ENCODE measurements around the gene NMNAT2. TPM values are rescaled to one million over a fixed set of nuclear protein-coding genes. Genes with fewer than 3 reads are reported as not detected.

The NMNAT2 gene
- total RNA-seq, 4 donors from 2014 or later = 1.7 to 2.8 (median 2.4) TPM

DNA sequence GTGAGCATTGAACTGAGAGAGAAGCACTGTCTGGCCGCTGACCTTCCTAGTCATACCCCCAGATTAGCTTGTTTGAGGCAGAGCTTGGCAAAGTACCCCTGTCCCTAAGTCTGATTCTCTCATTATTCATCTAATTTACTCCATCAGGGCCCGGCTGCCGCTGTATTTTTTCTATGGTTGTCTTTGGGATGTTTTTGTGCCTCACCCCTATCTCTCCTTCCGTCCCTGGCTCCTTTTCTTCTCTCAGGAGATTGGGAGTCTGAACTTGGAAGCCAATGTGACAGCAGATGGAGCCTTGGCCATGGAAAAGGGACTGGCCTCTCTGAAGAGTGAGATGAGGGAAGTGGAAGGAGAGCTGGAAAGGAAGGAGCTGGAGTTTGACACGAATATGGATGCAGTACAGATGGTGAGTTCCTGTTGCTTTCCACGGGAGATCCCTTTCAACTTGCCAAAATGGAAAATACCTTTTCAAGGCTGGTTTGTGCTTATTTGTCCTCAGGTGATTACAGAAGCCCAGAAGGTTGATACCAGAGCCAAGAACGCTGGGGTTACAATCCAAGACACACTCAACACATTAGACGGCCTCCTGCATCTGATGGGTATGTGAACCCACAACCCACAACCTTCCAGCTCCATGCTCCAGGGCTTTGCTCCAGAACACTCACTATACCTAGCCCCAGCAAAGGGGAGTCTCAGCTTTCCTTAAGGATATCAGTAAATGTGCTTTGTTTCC is 178.2 kb downstream of the NMNAT2 start:
- WGBS = 79% methylated on average over 8 of the region's 8 CpGs
- H3K27ac ChIP-seq (replicated peaks in 1 of 4) = peak overlapping the region; percentile 37 to 68 (median 57)

DNA sequence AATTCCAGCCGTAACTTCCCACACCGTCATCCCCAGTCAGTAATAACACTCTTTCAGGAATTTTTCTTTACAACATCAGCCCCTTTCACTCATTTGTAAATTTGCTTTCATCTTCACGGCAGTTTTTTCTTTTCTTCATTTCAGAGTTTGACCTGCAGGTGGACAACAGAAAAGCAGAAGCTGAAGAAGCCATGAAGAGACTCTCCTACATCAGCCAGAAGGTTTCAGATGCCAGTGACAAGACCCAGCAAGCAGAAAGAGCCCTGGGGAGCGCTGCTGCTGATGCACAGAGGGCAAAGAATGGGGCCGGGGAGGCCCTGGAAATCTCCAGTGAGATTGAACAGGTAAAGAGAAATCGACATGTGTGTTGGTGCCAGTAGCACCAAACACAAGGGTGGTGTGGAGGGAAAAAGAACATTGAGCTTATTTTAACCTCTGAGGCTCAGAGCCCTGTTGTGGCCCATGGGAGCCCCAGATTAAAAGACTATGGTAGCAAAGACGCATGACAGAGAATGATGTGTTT is 178.9 kb downstream of the NMNAT2 start:
- TF ChIP-seq EP300 (IDR thresholded peaks at IDR 0.05) (no peak), POLR2A (IDR thresholded peaks at IDR 0.05; ENCODE audit: low read depth) (no peak), POLR2AphosphoS5 (IDR thresholded peaks at IDR 0.05) (no peak)
- TF ChIP-seq, protein P1, sequence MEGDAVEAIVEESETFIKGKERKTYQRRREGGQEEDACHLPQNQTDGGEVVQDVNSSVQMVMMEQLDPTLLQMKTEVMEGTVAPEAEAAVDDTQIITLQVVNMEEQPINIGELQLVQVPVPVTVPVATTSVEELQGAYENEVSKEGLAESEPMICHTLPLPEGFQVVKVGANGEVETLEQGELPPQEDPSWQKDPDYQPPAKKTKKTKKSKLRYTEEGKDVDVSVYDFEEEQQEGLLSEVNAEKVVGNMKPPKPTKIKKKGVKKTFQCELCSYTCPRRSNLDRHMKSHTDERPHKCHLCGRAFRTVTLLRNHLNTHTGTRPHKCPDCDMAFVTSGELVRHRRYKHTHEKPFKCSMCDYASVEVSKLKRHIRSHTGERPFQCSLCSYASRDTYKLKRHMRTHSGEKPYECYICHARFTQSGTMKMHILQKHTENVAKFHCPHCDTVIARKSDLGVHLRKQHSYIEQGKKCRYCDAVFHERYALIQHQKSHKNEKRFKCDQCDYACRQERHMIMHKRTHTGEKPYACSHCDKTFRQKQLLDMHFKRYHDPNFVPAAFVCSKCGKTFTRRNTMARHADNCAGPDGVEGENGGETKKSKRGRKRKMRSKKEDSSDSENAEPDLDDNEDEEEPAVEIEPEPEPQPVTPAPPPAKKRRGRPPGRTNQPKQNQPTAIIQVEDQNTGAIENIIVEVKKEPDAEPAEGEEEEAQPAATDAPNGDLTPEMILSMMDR (IDR thresholded peaks at IDR 0.05) = no peak
- H3K36me3 ChIP-seq = peaks cover 0 to 33% (median 12%) of the 10 kb centered on the region in 4 donors
- no peak overlapping the region for H3K4me3 ChIP-seq
- intact Hi-C loops (cut with DNase I) = loop anchor here (2.0 to 5.0 kb wide), 2 partner anchors 32 to 217 kb away; partner anchors contain the start of gene LAMC1
- no peaks in the 10 kb centered on the region for H3K27me3 ChIP-seq
- H3K9me3 ChIP-seq = no peaks in the 10 kb centered on the region
- no peak for DNase-seq (ENCODE audit: extremely low spot score)
- H3K4me1 ChIP-seq = peaks cover 5 to 43% (median 18%) of the 10 kb centered on the region in 4 donors
- 88% methylated on average over 7 of the region's 7 CpGs for WGBS
- peak overlapping the region; percentile 37 to 68 (median 56) for H3K27ac ChIP-seq (replicated peaks in 1 of 4)

More for the DNA sequence above, 178.2 kb downstream of the NMNAT2 start:
- no peaks in the 10 kb centered on the region for H3K9me3 ChIP-seq
- peaks cover 0 to 33% (median 12%) of the 10 kb centered on the region in 4 donors for H3K36me3 ChIP-seq
- no peaks in the 10 kb centered on the region for H3K27me3 ChIP-seq
- H3K4me3 ChIP-seq = no peak overlapping the region
- DNase-seq (ENCODE audit: extremely low spot score) = no peak
- peaks cover 4 to 37% (median 11%) of the 10 kb centered on the region in 4 donors for H3K4me1 ChIP-seq
- intact Hi-C loops (cut with DNase I) = loop anchor here (2.0 to 5.0 kb wide), 2 partner anchors 31 to 218 kb away; partner anchors contain the start of gene LAMC1
- TF ChIP-seq POLR2A (IDR thresholded peaks at IDR 0.05; ENCODE audit: low read depth) (no peak), EP300 (IDR thresholded peaks at IDR 0.05) (no peak), POLR2AphosphoS5 (IDR thresholded peaks at IDR 0.05) (peak in 1 of 2 donors; percentile 32)
- TF ChIP-seq, protein P1 (IDR thresholded peaks at IDR 0.05) = no peak

DNA sequence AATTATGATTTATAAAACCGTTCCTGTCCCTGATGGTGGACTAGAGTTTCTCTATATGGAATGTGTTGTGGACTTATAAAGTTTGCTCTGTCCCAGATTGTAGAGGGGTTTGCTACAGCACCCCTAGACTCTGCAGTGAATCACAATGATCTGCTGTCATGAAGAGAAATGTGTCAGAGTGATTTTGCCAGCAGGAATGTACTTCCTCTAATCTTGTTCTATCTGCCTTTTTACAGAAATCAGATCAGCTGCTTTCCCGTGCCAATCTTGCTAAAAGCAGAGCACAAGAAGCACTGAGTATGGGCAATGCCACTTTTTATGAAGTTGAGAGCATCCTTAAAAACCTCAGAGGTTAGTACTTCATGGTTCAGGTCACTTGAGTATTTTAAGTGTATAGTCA is 180.1 kb downstream of the NMNAT2 start:
- Histone ChIP-seq H3K4me3 (no peak overlapping the region), H3K36me3 (peaks cover 0 to 25% (median 12%) of the 10 kb centered on the region in 4 donors), H3K4me1 (peaks cover 10 to 43% (median 24%) of the 10 kb centered on the region in 4 donors), H3K9me3 (no peaks in the 10 kb centered on the region), H3K27me3 (no peaks in the 10 kb centered on the region), H3K27ac (replicated peaks in 1 of 4) (peak overlapping the region in 1 of 4 donors; percentile 51)
- no peak for DNase-seq (ENCODE audit: extremely low spot score)
- TF ChIP-seq, protein P1 (IDR thresholded peaks at IDR 0.05) = no peak
- no peak for TF ChIP-seq POLR2AphosphoS5 (IDR thresholded peaks at IDR 0.05)
- no peak for TF ChIP-seq EP300 (IDR thresholded peaks at IDR 0.05)
- TF ChIP-seq POLR2A (IDR thresholded peaks at IDR 0.05; ENCODE audit: low read depth) = no peak
- WGBS = 72% methylated on average over 2 of the region's 2 CpGs
- intact Hi-C loops (cut with DNase I) = loop anchor here (2.0 to 5.0 kb wide), 2 partner anchors 33 to 216 kb away; partner anchors contain the start of gene LAMC1

DNA sequence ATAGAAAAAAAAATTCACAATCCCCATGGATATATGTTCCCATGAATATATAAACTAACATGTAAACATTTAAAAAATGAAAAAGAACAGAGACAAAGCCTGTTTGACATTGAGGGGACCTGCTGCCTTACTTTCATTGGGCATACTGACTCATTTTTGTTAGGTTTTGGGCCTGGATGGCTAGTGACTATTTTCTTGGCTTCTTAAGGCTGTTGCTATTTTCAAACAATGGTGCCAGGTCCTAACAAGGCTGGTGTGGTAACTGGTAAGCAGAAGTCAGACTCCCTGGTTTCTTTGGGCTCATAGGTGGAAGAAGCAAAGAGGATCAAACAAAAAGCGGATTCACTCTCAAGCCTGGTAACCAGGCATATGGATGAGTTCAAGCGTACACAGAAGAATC is 181.1 kb downstream of the NMNAT2 start:
- H3K9me3 ChIP-seq = no peaks in the 10 kb centered on the region
- no peak overlapping the region for H3K4me3 ChIP-seq
- DNase-seq (ENCODE audit: extremely low spot score) = no peak
- H3K27me3 ChIP-seq = no peaks in the 10 kb centered on the region
- WGBS = 98% methylated on average over 2 of the region's 2 CpGs
- H3K36me3 ChIP-seq = peaks cover 0 to 23% (median 12%) of the 10 kb centered on the region in 4 donors
- H3K4me1 ChIP-seq = peaks cover 10 to 43% (median 28%) of the 10 kb centered on the region in 4 donors
- no peak overlapping the region for H3K27ac ChIP-seq (replicated peaks in 1 of 4)
- intact Hi-C loops (cut with DNase I) = loop anchor here (5.0 kb wide), 1 partner anchor 215 kb away; the partner anchor contains the start of gene LAMC1
- no peak for TF ChIP-seq POLR2A (IDR thresholded peaks at IDR 0.05; ENCODE audit: low read depth)
- no peak for TF ChIP-seq POLR2AphosphoS5 (IDR thresholded peaks at IDR 0.05)
- TF ChIP-seq, protein P1 (IDR thresholded peaks at IDR 0.05) = no peak
- TF ChIP-seq EP300 (IDR thresholded peaks at IDR 0.05) = no peak
